ENCODE data around the gene KL.

GRCh38 chr13:33011828-33012470 is 4.3 kb upstream of the KL start:
- TF ChIP-seq CTCF (IDR thresholded peaks at IDR 0.05) (no peak), POLR2A (IDR thresholded peaks at IDR 0.05) (no peak), EP300 (IDR thresholded peaks at IDR 0.05; ENCODE audit: low read depth) (no peak)

Measured in transverse colon (tissue), 3 donors.